Thymus (tissue), 11 donors: ENCODE results near the gene NGEF. TPM values are rescaled to one million over a fixed set of nuclear protein-coding genes. Genes with fewer than 3 reads are reported as not detected.

Experiments
- DNase-seq, 9 donors: peaks; one replicate each; pipeline ENCODE4 v3.0.0-alpha.2; 2013; ENCODE audit warnings: low spot score in 9 of 9, low read depth in 6 of 9, missing footprints in 1 of 9
- H3K27ac ChIP-seq, 2 donors: one replicate each; pipeline ENCODE4 v1.5.1; 2013; ENCODE audit warnings: control low read depth in 1 of 2, low read depth in 1 of 2, low read length in 1 of 2, mild to moderate bottlenecking in 1 of 2, moderate library complexity in 1 of 2
- H3K27me3 ChIP-seq, 2 donors: one replicate each; pipeline ENCODE4 v1.5.1; 2013; ENCODE audit warnings: low read length in 1 of 2; ENCODE audit not compliant: control insufficient read depth in 2 of 2, insufficient read depth in 1 of 2
- H3K36me3 ChIP-seq, 2 donors: one replicate each; pipeline ENCODE4 v1.5.1; 2013; ENCODE audit warnings: low read length in 1 of 2, mild to moderate bottlenecking in 1 of 2, moderate library complexity in 1 of 2; ENCODE audit not compliant: control insufficient read depth in 2 of 2, insufficient read depth in 2 of 2
- H3K4me1 ChIP-seq, 2 donors: one replicate each; pipeline ENCODE4 v1.5.1; 2013; ENCODE audit warnings: low read length in 2 of 2; ENCODE audit not compliant: control insufficient read depth in 2 of 2, insufficient read depth in 2 of 2
- H3K4me3 ChIP-seq, 2 donors: one replicate each; pipeline ENCODE4 v1.5.1; 2013; ENCODE audit warnings: low read length in 2 of 2, control low read depth in 1 of 2, mild to moderate bottlenecking in 1 of 2
- H3K9me3 ChIP-seq, 2 donors: one replicate each; pipeline ENCODE4 v1.5.1; 2013; ENCODE audit warnings: low read length in 1 of 2, mild to moderate bottlenecking in 1 of 2; ENCODE audit not compliant: control insufficient read depth in 2 of 2, insufficient read depth in 1 of 2
- WGBS: extraction: QIAGEN DNeasy Blood & Tissue Kit; methylation state at CpG from one replicate; pipeline ENCODE4 v1.1.7; 2013; 5-methylcytosine and 5-hydroxymethylcytosine counted together
- polyA plus RNA-seq: library from polyadenylated mRNA; stranded (reverse); fragments of 200-250 nt; gene quantifications from one replicate; pipeline ENCODE4 v1.2.3, GENCODE V29; 2013
- total RNA-seq: library from RNA; stranded (reverse); fragments of 120-200 nt; gene quantifications from one replicate; pipeline ENCODE4 v1.2.4, GENCODE V29; 2013
- donor health status: healthy.

NGEF gene
- total and polyA plus RNA-seq, 2 donors = 0.14 to 0.18 TPM

- H3K27ac ChIP-seq = no peak overlapping the region
- DNase-seq = no peak
- 92% methylated on average over 28 of the region's 28 CpGs for WGBS
- H3K36me3 ChIP-seq = no peaks in the 10 kb centered on the region
- no peaks in the 10 kb centered on the region for H3K4me1 ChIP-seq
- peaks cover 0 to 2% of the 10 kb centered on the region in 2 donors for H3K9me3 ChIP-seq
- H3K27me3 ChIP-seq = peaks cover 0 to 17% of the 10 kb centered on the region in 2 donors
- H3K4me3 ChIP-seq = no peak overlapping the region
Measured at GRCh38 chr2:232901736-232902578, 111.1 kb downstream of the NGEF start.

- H3K27ac ChIP-seq = no peak overlapping the region
- no peaks in the 10 kb centered on the region for H3K36me3 ChIP-seq
- no peak overlapping the region for H3K4me3 ChIP-seq
- peaks cover 0 to 2% of the 10 kb centered on the region in 2 donors for H3K9me3 ChIP-seq
- H3K4me1 ChIP-seq = no peaks in the 10 kb centered on the region
- WGBS = 74% methylated on average over 43 of the region's 43 CpGs
- peaks cover 0 to 17% of the 10 kb centered on the region in 2 donors for H3K27me3 ChIP-seq
- DNase-seq = no peak
Measured at GRCh38 chr2:232900811-232901735, 112.0 kb downstream of the NGEF start.

GRCh38 chr2:232898592-232899543 is 114.2 kb downstream of the NGEF start:
- H3K27ac ChIP-seq = no peak overlapping the region
- no peaks in the 10 kb centered on the region for H3K36me3 ChIP-seq
- DNase-seq = no peak
- no peaks in the 10 kb centered on the region for H3K9me3 ChIP-seq
- WGBS = 94% methylated on average over 18 of the region's 18 CpGs
- no peaks in the 10 kb centered on the region for H3K4me1 ChIP-seq
- H3K4me3 ChIP-seq = no peak overlapping the region
- peaks cover 0 to 17% of the 10 kb centered on the region in 2 donors for H3K27me3 ChIP-seq

- H3K4me1 ChIP-seq = no peaks in the 10 kb centered on the region
- no peak for DNase-seq
- no peaks in the 10 kb centered on the region for H3K9me3 ChIP-seq
- H3K36me3 ChIP-seq = no peaks in the 10 kb centered on the region
- no peak overlapping the region for H3K27ac ChIP-seq
- 96% methylated on average over 24 of the region's 24 CpGs for WGBS
- H3K4me3 ChIP-seq = no peak overlapping the region
- H3K27me3 ChIP-seq = peaks cover 0 to 17% of the 10 kb centered on the region in 2 donors
Measured at GRCh38 chr2:232897598-232898408, 115.3 kb downstream of the NGEF start.

- Histone ChIP-seq H3K9me3 (no peaks in the 10 kb centered on the region), H3K4me1 (no peaks in the 10 kb centered on the region), H3K27me3 (peaks cover 0 to 14% of the 10 kb centered on the region in 2 donors), H3K36me3 (no peaks in the 10 kb centered on the region), H3K27ac (no peak overlapping the region), H3K4me3 (no peak overlapping the region)
- DNase-seq = no peak
- WGBS = 97% methylated on average over 9 of the region's 9 CpGs
Measured at GRCh38 chr2:232896720-232897597, 116.1 kb downstream of the NGEF start.

GRCh38 chr2:232896111-232896510 is 116.9 kb downstream of the NGEF start:
- Histone ChIP-seq H3K36me3 (no peaks in the 10 kb centered on the region), H3K9me3 (no peaks in the 10 kb centered on the region), H3K4me3 (no peak overlapping the region), H3K4me1 (no peaks in the 10 kb centered on the region), H3K27me3 (peaks cover 0 to 9% of the 10 kb centered on the region in 2 donors), H3K27ac (no peak overlapping the region)
- DNase-seq = no peak

- no peak for DNase-seq
- 97% methylated on average over 19 of the region's 19 CpGs for WGBS
- H3K4me3 ChIP-seq = no peak overlapping the region
- no peaks in the 10 kb centered on the region for H3K4me1 ChIP-seq
- no peaks in the 10 kb centered on the region for H3K9me3 ChIP-seq
- no peaks in the 10 kb centered on the region for H3K36me3 ChIP-seq
- peaks cover 0 to 7% of the 10 kb centered on the region in 2 donors for H3K27me3 ChIP-seq
- H3K27ac ChIP-seq = no peak overlapping the region
Measured at GRCh38 chr2:232894746-232895145, 118.3 kb downstream of the NGEF start.
